GM13977 (cell line): Measurements from ENCODE around the gene ZNRF3.

Experiments
- DNase-seq: peaks from one replicate; pipeline ENCODE4 v3.0.0; 2012; ENCODE audit warnings: low spot score
- in situ Hi-C: fragments of 300-500 bp; cut with MboI; formaldehyde crosslinking; loops from one replicate; pipeline ENCODE4 v1.12.0; 2022; ENCODE audit warnings: low sequenced_read_pairs, low pct_unique_long_range_greater_than_20kb, mixed read lengths, inconsistent platforms; ENCODE audit not compliant: unreplicated experiment
- TF ChIP-seq, protein P1 (sequence below): IDR thresholded peaks from 2 replicates; pipeline ENCODE4 v1.5.1; 2012; ENCODE audit warnings: mild to moderate bottlenecking, control low read depth; ENCODE audit not compliant: insufficient read depth; ENCODE audit errors: extremely low read depth, missing control alignments

ZNRF3 gene

DNA sequence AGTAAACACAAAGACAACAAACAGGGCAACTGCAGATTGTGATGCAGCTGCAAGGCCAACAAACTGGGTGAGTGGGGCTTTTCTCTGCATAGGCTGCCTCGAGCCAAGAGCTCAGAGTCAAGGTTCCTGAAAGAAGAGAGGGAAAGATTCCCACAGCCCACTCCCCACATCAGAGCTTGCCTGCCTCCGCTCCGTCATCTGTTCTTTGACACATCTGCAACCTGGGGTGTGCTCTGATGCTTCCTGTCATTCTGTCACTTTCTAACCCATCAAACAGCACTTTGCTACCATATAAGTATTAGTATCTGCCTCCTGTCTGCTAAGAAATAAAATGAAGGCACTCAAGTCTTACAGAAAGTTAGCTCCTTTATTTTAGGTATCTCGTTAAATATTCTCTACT lies 131.4 kb downstream of the ZNRF3 start:
- DNase-seq: no peak
- in situ Hi-C loops: no loop called here
- TF ChIP-seq, protein P1, sequence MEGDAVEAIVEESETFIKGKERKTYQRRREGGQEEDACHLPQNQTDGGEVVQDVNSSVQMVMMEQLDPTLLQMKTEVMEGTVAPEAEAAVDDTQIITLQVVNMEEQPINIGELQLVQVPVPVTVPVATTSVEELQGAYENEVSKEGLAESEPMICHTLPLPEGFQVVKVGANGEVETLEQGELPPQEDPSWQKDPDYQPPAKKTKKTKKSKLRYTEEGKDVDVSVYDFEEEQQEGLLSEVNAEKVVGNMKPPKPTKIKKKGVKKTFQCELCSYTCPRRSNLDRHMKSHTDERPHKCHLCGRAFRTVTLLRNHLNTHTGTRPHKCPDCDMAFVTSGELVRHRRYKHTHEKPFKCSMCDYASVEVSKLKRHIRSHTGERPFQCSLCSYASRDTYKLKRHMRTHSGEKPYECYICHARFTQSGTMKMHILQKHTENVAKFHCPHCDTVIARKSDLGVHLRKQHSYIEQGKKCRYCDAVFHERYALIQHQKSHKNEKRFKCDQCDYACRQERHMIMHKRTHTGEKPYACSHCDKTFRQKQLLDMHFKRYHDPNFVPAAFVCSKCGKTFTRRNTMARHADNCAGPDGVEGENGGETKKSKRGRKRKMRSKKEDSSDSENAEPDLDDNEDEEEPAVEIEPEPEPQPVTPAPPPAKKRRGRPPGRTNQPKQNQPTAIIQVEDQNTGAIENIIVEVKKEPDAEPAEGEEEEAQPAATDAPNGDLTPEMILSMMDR: no peak

DNA sequence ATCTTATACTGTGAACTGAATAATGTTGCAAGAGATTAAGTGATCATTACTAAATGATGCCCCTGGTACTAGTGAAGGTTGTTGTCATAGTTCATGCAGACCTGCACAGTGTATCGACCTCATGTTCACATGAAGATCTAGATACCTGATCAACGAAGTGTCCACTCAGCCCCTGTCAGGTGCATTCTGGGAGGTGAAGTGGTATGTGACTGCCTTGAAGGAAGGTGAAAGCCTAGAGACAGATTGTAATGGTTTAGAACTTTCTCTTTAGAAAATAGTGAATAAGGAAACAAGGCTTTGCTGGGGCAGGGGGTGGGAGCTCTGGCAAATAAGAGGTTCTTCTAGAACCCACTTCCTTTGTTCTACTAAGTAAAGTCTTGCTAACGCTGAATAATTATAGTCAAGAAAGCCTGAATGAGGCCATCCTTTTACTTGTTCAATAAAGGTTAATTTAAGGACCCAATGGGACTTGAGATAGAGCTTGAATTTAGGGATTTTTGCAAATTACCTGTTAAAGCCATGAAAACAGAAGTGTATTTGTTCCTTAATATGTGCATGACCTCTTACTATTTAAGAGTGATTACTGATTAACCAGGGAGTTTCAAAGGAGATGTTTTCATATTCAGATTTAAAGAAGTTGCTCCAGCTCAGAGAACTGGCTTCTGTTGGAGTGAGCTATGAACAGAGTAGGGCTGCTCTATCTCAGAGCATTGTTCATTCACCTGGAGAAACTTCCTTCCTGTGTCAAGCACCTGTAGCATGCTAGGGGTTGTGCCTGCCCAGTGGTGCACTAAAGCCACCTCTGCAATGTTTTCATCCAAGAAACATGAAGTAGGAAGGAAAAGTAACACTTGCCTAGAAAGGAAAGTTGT lies 132.9 kb downstream of the ZNRF3 start:
- in situ Hi-C loops: no loop called here
- TF ChIP-seq, protein P1: no peak
- no peak for DNase-seq

DNA sequence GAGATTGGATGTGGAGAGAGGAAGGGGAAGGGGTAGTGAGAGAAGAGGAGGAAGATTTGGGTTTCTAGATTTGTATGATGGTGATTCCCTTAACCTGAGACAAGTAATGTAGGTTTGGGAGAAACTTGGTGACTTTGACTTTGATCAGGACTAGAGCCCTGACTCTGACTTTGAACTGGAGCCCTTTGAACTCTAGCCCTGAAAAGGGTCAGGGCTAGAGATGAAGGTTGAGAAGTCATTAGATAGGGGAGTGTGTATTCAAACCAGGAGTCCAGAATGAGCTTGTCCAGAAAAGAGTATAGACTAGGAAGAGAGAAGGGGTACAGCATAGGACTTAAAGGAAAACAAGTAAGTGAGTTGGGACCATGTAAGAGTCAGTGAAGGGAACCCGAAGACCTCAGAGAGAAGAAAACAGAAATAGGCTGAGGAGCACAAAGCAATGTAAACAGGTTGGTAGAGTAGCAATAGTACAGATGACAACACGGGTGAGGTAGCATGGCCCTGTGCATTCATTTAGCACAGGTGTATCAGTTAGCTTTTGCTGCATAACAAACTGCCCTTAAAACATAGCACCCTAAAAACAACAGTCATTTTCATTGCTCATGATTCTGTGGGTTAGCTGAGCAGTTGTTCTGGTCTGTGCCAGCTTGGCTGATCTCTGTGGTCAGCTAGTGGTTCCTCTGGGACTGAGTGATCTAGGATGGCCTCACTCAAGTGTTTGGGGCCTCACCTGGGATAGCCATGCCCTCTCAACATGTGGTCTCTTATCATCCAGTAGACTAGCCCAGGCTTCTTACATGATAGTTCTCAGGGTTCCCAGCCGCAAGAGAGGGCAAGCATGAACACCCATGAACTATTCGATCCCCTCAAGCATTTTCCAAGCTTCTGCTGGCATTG lies 135.2 kb downstream of the ZNRF3 start:
- in situ Hi-C loops: no loop called here
- TF ChIP-seq, protein P1: no peak
- no peak for DNase-seq

DNA sequence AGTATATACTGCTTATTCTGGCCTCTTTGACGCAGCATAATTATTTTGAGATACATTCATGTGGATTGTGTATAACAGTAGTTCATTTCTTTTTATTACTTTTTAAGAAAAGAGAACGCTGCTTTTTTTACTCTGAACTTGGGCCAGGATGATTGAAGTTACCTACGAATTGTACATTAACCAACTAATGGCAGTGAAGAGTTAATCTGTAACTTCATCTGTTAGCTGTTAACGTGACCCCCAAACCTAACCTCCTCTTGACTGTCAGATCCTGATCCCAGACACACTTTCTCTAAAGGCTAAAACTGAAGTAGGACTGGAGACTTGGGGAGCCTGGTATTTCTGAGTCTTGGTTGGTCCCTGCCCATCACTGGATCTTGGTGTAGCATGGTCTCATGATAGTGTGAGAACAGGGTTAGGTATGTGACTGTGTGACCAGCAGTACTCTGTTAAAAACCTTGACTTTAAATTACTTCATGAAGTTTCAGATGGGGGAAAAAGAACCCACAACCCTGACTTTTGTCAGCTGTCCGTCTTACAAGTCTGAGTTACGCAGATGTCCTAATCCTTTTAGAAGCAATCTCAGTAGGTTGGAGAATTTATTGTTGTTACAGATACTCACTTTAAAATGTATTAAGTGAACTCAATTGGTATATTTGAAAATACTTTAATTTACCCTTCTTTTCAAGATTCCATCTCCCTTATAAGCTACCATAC lies 138.9 kb downstream of the ZNRF3 start:
- in situ Hi-C loops: no loop called here
- no peak for DNase-seq

DNA sequence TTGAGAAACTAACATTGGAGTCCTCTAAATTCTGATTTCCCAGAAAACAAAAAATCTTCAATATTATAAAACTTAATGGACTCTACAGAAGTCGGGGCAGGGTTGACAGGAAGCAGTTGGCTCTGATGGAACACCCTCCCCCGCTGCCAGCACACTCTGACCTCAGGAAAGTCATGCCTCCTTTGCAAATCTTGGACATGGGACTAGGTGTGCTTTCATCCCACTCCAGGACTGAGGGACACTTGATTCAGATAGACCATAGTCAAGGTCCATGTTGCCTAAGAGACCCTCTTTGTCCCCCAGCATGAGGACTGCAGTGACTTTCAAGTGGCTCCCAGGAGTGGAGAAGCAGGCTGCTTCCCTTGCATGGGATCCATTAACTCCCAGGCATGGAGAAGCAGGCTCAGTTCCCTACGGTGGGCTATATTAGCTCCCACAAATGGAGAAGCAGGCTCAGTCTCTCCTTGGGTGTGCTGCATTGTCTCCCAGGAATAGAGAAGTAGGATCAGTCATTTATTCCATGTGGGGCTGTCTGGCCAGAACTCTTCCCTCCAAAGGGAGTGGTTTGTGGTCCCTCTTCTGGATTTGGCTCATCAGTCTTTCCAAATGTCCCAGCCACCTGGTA lies 139.9 kb downstream of the ZNRF3 start:
- no peak for DNase-seq
- in situ Hi-C loops: no loop called here
- TF ChIP-seq, protein P1: no peak

More for the DNA sequence above, 138.9 kb downstream of the ZNRF3 start:
- TF ChIP-seq, protein P1: no peak
